NAMALWA (cell line): ENCODE measurements around the gene LRRC8A.

ENCODE experiments used
- DNase-seq: peaks from one replicate; pipeline ENCODE4 v3.0.0-alpha.2; 2015; ENCODE audit warnings: low spot score

LRRC8A gene

GRCh38 chr9:128901822-128902221 is 19.9 kb downstream of the LRRC8A start:
- DNase-seq: no peak

GRCh38 chr9:128902351-128903078 is 20.6 kb downstream of the LRRC8A start:
- DNase-seq: peak; percentile 82

DNA sequence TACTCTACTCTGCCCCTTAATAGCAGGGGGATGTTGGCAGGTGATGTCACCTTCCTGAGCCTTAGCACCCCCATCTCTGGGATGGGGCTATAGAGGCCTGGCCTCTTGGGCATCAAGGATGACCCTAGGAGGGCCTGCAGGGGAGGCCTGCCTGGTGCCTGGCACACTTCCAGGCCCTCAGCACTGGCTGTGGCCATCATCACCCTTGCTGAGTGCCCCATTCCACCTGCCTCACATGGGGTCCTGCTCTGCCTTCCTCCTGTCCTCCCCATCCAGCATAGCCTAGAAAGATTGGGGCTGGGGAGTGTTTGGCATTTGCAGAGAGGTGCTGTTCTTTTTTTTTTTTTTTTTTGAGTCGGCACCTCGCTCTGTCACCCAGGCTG is 21.1 kb downstream of the LRRC8A start:
- no peak for DNase-seq

- DNase-seq: no peak
Observed at GRCh38 chr9:128903871-128904620, 22.1 kb downstream of the LRRC8A start.

- DNase-seq: no peak
Observed at GRCh38 chr9:128905964-128906363, 24.0 kb downstream of the LRRC8A start.

GRCh38 chr9:128906741-128907140 is 24.8 kb downstream of the LRRC8A start:
- DNase-seq: no peak

DNA sequence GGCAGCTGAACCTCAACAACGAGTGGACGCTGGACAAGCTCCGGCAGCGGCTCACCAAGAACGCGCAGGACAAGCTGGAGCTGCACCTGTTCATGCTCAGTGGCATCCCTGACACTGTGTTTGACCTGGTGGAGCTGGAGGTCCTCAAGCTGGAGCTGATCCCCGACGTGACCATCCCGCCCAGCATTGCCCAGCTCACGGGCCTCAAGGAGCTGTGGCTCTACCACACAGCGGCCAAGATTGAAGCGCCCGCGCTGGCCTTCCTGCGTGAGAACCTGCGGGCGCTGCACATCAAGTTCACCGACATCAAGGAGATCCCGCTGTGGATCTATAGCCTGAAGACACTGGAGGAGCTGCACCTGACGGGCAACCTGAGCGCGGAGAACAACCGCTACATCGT is 26.4 kb downstream of the LRRC8A start:
- DNase-seq: no peak

GRCh38 chr9:128909859-128910258 is 27.9 kb downstream of the LRRC8A start:
- DNase-seq: no peak

DNA sequence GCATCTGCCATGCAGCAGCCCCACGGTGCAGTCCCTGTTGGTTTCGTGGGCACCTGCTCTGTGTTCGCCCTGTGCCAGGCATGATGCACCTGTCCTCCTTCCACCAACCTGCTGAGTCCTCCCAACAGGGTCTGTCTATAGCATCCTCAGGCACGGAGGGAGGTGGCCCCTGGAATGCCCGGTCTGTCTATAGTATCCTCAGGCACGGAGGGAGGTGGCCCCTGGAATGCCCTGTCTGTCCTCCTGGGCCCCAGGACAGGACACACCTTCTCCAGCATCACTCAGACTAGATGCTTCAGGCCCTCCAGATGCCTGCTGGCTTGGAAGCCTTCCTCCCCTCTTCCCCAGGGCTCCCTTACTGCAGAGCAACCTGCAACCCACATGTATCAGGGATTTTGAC is 29.0 kb downstream of the LRRC8A start:
- DNase-seq: no peak

DNA sequence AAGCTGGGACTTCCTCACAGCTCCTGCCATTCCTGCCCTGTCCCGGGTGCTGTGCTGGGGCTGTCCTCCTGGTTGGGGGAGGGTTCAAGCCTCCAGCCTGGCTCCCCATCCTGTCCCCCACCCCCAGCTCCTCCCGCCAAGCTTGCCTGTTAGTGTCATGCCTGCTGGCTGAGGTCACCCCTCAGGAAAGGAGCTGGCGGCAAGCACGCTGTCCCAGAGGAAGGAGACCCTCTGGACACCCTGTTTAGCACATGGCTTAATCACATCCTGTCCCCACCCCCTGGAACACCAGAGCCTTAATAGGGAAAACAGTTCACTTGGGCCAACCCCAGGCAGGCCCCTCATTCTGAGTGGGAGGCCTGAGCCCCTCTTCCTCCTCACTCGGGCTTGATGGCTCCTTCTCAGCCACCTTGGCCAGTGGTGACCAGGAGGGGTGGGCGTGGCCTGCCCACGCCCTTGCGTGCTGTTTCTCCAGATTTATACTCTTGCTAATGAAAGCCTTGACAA is 29.6 kb downstream of the LRRC8A start:
- DNase-seq: no peak

DNA sequence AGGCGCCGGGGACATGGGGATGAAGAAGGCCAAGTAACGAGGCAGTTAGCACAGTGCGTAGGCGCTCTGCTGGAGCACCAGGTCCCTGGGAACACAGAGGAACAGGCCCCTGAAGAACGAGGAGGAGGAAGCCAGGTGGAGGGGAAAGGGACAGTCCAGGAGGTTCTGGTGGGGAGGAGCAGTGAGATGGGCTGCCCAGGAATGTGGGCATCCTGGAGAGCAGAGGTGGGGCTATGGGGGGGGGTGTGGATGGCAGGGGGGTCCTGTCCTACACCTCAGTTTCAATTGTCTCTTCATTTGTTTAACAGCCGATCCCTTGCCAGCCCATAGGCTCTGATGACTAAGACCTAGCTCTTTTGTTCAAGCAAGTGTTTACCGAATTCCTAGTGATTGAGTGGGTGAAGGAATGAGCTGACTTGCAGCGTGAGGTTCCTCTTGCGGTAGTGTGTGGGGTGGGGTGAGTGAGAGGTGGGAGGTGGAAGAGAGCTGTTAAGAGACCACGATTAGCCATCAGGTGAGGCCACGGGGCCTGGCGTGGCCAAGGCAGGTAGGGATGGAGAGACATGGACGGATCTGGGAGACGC is 30.4 kb downstream of the LRRC8A start:
- DNase-seq: no peak

- no peak for DNase-seq
Observed at GRCh38 chr9:128913048-128913900, 31.3 kb downstream of the LRRC8A start.

GRCh38 chr9:128913995-128914772 is 32.3 kb downstream of the LRRC8A start:
- no peak for DNase-seq

DNA sequence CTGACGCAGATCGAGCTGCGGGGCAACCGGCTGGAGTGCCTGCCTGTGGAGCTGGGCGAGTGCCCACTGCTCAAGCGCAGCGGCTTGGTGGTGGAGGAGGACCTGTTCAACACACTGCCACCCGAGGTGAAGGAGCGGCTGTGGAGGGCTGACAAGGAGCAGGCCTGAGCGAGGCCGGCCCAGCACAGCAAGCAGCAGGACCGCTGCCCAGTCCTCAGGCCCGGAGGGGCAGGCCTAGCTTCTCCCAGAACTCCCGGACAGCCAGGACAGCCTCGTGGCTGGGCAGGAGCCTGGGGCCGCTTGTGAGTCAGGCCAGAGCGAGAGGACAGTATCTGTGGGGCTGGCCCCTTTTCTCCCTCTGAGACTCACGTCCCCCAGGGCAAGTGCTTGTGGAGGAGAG is 34.3 kb downstream of the LRRC8A start:
- no peak for DNase-seq

DNA sequence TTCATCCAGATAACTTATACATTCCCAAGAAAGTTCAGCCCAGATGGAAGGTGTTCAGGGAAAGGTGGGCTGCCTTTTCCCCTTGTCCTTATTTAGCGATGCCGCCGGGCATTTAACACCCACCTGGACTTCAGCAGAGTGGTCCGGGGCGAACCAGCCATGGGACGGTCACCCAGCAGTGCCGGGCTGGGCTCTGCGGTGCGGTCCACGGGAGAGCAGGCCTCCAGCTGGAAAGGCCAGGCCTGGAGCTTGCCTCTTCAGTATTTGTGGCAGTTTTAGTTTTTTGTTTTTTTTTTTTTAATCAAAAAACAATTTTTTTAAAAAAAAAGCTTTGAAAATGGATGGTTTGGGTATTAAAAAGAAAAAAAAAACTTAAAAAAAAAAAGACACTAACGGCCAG is 34.8 kb downstream of the LRRC8A start:
- DNase-seq: no peak

- DNase-seq: no peak
Observed at GRCh38 chr9:128917151-128917849, 35.4 kb downstream of the LRRC8A start.

DNA sequence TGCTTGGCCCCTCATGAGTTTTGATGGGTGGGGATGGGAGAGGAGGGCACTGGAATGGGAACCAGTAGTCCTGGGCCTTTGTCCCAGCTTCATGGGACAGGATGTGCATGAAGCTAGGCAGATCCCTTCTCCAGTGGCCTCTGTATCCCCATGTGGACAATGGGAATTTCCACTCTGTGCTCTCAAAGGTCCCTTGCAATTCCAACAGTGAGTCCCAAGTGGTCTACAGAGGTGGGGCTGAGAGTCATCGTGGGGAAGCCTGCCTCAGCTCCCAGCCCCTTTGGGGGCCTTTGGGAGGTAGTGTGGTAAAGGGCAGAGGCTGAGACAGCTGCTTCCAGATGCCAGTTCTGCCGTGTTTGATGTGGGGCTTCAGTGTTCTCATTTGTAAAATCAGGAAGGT is 37.0 kb downstream of the LRRC8A start:
- DNase-seq: no peak

GRCh38 chr9:128919402-128920089 is 37.6 kb downstream of the LRRC8A start:
- no peak for DNase-seq

GRCh38 chr9:128920381-128921058 is 38.6 kb downstream of the LRRC8A start, which contains the start of gene PHYHD1:
PHYHD1 (plus strand) TSS chr9:128920982; CDS start chr9:128922324, 1,342 bp downstream.
- DNase-seq: peak; percentile 97
